ENCODE results near the gene DISP2.

The DISP2 gene

GRCh38 chr15:40399370-40399769, 41.4 kb downstream of the DISP2 start:
- H3K9ac ChIP-seq (ENCODE audit: low read depth, low read length): no peak overlapping the region
- H3K4me3 ChIP-seq (ENCODE audit: low read depth in 1 of 2, low read length in 2 of 2): no peak overlapping the region
- no peak overlapping the region for H2AFZ ChIP-seq (ENCODE audit: low read depth, low read length)
- ATAC-seq (ENCODE audit: insufficient read depth, low read depth) (no peak), DNase-seq (no peak)
- no peaks in the 10 kb centered on the region for H3K79me2 ChIP-seq (ENCODE audit: insufficient read depth, low read length)
- no peak overlapping the region for H3K27ac ChIP-seq (ENCODE audit: low read length)
- H3K4me1 ChIP-seq (ENCODE audit: insufficient read depth, low read length): peaks cover 23% of the 10 kb centered on the region
- no peak for TF ChIP-seq CTCF (IDR thresholded peaks at IDR 0.05; ENCODE audit: borderline replicate concordance, extremely low read depth, low read length, poor library complexity, severe bottlenecking)
- no peak for TF ChIP-seq EZH2 (IDR thresholded peaks at IDR 0.05; ENCODE audit: borderline replicate concordance, low read depth, low read length, severe bottlenecking)
- no peaks in the 10 kb centered on the region for H3K9me3 ChIP-seq (ENCODE audit: insufficient read depth, low read length, severe bottlenecking)
- no peaks in the 10 kb centered on the region for H4K20me1 ChIP-seq (ENCODE audit: insufficient read depth, low read length)
- H3K4me2 ChIP-seq (ENCODE audit: insufficient read depth, low read length): no peak overlapping the region
- H3K27me3 ChIP-seq (ENCODE audit: insufficient read depth, low read length, poor library complexity): no peaks in the 10 kb centered on the region
- peaks cover 5% of the 10 kb centered on the region for H3K36me3 ChIP-seq (ENCODE audit: insufficient read depth, low read length)

GRCh38 chr15:40405501-40406381, 47.7 kb downstream of the DISP2 start, which contains the start of gene IVD:
Gene IVD (plus strand): TSS chr15:40405795. CDS start chr15:40405828, 33 bp downstream.
- Histone ChIP-seq H2AFZ (ENCODE audit: low read depth, low read length) (peak within 1 kb of the TSS; percentile 93), H3K4me1 (ENCODE audit: insufficient read depth, low read length) (peaks cover 35% of the 10 kb centered on the region), H3K36me3 (ENCODE audit: insufficient read depth, low read length) (peaks cover 34% of the 10 kb centered on the region), H3K9me3 (ENCODE audit: insufficient read depth, low read length, severe bottlenecking) (no peaks in the 10 kb centered on the region), H4K20me1 (ENCODE audit: insufficient read depth, low read length) (no peaks in the 10 kb centered on the region), H3K4me2 (ENCODE audit: insufficient read depth, low read length) (peak within 1 kb of the TSS; percentile 85), H3K27me3 (ENCODE audit: insufficient read depth, low read length, poor library complexity) (no peaks in the 10 kb centered on the region), H3K9ac (ENCODE audit: low read depth, low read length) (peak within 1 kb of the TSS; percentile 94), H3K27ac (ENCODE audit: low read length) (peak within 1 kb of the TSS; percentile 92), H3K79me2 (ENCODE audit: insufficient read depth, low read length) (peaks cover 26% of the 10 kb centered on the region), H3K4me3 (ENCODE audit: low read depth in 1 of 2, low read length in 2 of 2) (peak within 1 kb of the TSS; percentile 65 to 84)
- DNase-seq (peak; percentile 94), ATAC-seq (ENCODE audit: insufficient read depth, low read depth) (peak; percentile 99)
- TF ChIP-seq EZH2 (IDR thresholded peaks at IDR 0.05; ENCODE audit: borderline replicate concordance, low read depth, low read length, severe bottlenecking): no peak
- TF ChIP-seq CTCF (IDR thresholded peaks at IDR 0.05; ENCODE audit: borderline replicate concordance, extremely low read depth, low read length, poor library complexity, severe bottlenecking): no peak

- Histone ChIP-seq H3K4me1 (ENCODE audit: insufficient read depth, low read length) (peaks cover 35% of the 10 kb centered on the region), H2AFZ (ENCODE audit: low read depth, low read length) (no peak overlapping the region), H3K36me3 (ENCODE audit: insufficient read depth, low read length) (peaks cover 51% of the 10 kb centered on the region), H3K27ac (ENCODE audit: low read length) (no peak overlapping the region), H3K4me2 (ENCODE audit: insufficient read depth, low read length) (peak overlapping the region; percentile 85), H3K79me2 (ENCODE audit: insufficient read depth, low read length) (peaks cover 26% of the 10 kb centered on the region), H4K20me1 (ENCODE audit: insufficient read depth, low read length) (no peaks in the 10 kb centered on the region), H3K27me3 (ENCODE audit: insufficient read depth, low read length, poor library complexity) (no peaks in the 10 kb centered on the region), H3K9ac (ENCODE audit: low read depth, low read length) (no peak overlapping the region), H3K4me3 (ENCODE audit: low read depth in 1 of 2, low read length in 2 of 2) (peak overlapping the region in 1 of 2 experiments; percentile 35; a peak in 1 of 4 replicates), H3K9me3 (ENCODE audit: insufficient read depth, low read length, severe bottlenecking) (no peaks in the 10 kb centered on the region)
- no peak for TF ChIP-seq CTCF (IDR thresholded peaks at IDR 0.05; ENCODE audit: borderline replicate concordance, extremely low read depth, low read length, poor library complexity, severe bottlenecking)
- TF ChIP-seq EZH2 (IDR thresholded peaks at IDR 0.05; ENCODE audit: borderline replicate concordance, low read depth, low read length, severe bottlenecking): no peak
- DNase-seq (no peak), ATAC-seq (ENCODE audit: insufficient read depth, low read depth) (no peak)
Measured at GRCh38 chr15:40407330-40407990, 49.4 kb downstream of the DISP2 start.
